KBM-7 (cell line): Measurements from ENCODE around the gene POLD2.

ENCODE experiments used
- DNase-seq: peaks from one replicate; pipeline ENCODE4 v3.0.0-alpha.2; 2015
- in situ Hi-C: fragments of 300-500 bp; cut with MboI; formaldehyde crosslinking; loops from 2 replicates; pipeline ENCODE4 v1.14.3; 2020; ENCODE audit warnings: low sequenced_read_pairs, low pct_unique_long_range_greater_than_20kb, mixed read lengths

Gene POLD2

GRCh38 chr7:44153948-44154335, 30.6 kb upstream of the POLD2 start:
- no peak for DNase-seq
- in situ Hi-C loops: no loop called here

GRCh38 chr7:44152971-44153947, 29.9 kb upstream of the POLD2 start:
- in situ Hi-C loops: no loop called here
- DNase-seq: no peak

GRCh38 chr7:44151956-44152355, 28.6 kb upstream of the POLD2 start:
- in situ Hi-C loops: no loop called here
- no peak for DNase-seq

- in situ Hi-C loops: no loop called here
- no peak for DNase-seq
These were observed 27.9 kb upstream of the POLD2 start for GRCh38 chr7:44150966-44151941.

GRCh38 chr7:44150466-44150832, 27.1 kb upstream of the POLD2 start:
- DNase-seq: no peak
- in situ Hi-C loops: no loop called here

GRCh38 chr7:44149571-44150465, 26.5 kb upstream of the POLD2 start:
- no peak for DNase-seq
- in situ Hi-C loops: no loop called here

- in situ Hi-C loops: no loop called here
- DNase-seq: no peak
These were observed 25.7 kb upstream of the POLD2 start for GRCh38 chr7:44148961-44149536.

- in situ Hi-C loops: no loop called here
- no peak for DNase-seq
These were observed 24.8 kb upstream of the POLD2 start for GRCh38 chr7:44148166-44148565.

GRCh38 chr7:44147026-44147991, 24.0 kb upstream of the POLD2 start:
- no peak for DNase-seq
- in situ Hi-C loops: no loop called here

GRCh38 chr7:44145969-44146911, 22.9 kb upstream of the POLD2 start:
- in situ Hi-C loops: no loop called here
- no peak for DNase-seq

- DNase-seq: no peak
- in situ Hi-C loops: no loop called here
These were observed 22.2 kb upstream of the POLD2 start for GRCh38 chr7:44145479-44145968.

- DNase-seq: no peak
- in situ Hi-C loops: no loop called here
These were observed 21.7 kb upstream of the POLD2 start for GRCh38 chr7:44144968-44145478.

GRCh38 chr7:44144426-44144967, 21.1 kb upstream of the POLD2 start:
- DNase-seq: no peak
- in situ Hi-C loops: no loop called here

- in situ Hi-C loops: no loop called here
- no peak for DNase-seq
These were observed 20.4 kb upstream of the POLD2 start for GRCh38 chr7:44143646-44144250.

GRCh38 chr7:44142028-44142427, 18.7 kb upstream of the POLD2 start:
- DNase-seq: no peak
- in situ Hi-C loops: no loop called here
